Hypothalamus (tissue), 51 donors: ENCODE results near the gene GTF2IRD1.
A peak's percentile ranks its signal among the peaks of the same experiment; 100 is the strongest.
"Not testable (repeated sequence)": the region's sequence is repeated elsewhere in the genome, so short reads cannot be mapped to it uniquely, and the experiment has no call there.

Experiments
- DNase-seq, 51 donors: peaks; one replicate each; lab custom pipeline; 2025; lab: John Stamatoyannopoulos, UW

GTF2IRD1 gene

DNA sequence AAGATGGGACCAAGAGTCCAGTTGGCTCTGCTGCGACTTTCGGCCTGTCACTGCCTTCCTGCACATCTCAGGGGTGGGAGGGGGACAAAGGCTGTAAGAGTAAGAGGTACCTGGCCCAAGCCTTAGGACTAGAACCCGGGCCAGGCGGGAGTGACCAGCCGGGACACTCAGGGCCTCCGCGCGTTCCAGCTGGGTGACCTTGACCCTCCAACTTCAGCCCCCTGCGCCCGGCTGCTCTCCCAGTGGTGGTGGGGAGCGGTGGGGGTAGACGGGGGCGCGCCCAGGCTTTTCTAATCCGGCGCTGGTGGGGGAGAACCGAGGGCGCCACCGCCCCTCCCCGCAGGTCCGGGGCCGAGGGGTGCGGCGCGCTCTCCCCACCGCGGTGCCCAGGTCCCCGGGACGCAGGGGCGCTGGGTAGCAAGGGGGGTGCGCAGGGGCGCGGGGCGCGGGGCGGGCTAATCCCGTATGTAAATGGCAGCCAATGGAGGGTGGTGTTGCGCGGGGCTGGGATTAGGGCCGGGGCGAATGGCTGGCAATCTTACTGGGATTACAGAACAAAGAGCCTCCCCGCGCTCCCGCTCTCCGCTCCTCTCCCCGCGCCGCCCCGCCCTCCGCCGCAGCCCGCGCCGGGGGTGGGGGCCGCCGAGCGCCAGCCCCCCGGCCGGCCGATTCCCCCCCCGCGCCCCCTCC is at the start of gene GTF2IRD1:
Gene GTF2IRD1 (plus strand): TSS at position 585 of the 690 bp plus-strand sequence. CDS start 54,175 bp downstream, outside the sequence.
- DNase-seq: peak in 40 of 51 donors; percentile 24 to 81 (median 60)

- no peak for DNase-seq
Measured at GRCh38 chr7:74404388-74404700, 49.4 kb upstream of the GTF2IRD1 start.

DNA sequence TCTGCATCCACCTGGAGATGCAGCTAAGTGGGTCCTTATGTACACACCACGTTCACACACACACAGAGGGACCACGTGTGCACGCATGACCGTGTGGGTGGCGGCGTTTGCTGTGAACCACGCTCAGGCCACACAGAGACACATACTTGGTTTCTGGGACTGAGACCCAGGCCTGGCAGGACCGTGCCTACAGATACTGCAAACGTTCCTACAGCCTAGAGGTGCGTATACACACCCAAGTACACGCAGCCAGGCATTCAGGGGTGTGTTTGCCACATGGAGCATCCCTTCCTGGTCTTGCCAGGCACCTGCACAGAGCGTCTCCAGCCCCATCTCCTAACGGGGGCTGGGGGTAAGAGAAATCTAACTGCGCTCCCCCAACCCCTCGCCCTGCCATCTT is 49.0 kb upstream of the GTF2IRD1 start:
- DNase-seq: no peak

- DNase-seq: peak in 2 of 51 donors; percentile 5 to 10
Measured at GRCh38 chr7:74405191-74405898, 48.4 kb upstream of the GTF2IRD1 start.

DNA sequence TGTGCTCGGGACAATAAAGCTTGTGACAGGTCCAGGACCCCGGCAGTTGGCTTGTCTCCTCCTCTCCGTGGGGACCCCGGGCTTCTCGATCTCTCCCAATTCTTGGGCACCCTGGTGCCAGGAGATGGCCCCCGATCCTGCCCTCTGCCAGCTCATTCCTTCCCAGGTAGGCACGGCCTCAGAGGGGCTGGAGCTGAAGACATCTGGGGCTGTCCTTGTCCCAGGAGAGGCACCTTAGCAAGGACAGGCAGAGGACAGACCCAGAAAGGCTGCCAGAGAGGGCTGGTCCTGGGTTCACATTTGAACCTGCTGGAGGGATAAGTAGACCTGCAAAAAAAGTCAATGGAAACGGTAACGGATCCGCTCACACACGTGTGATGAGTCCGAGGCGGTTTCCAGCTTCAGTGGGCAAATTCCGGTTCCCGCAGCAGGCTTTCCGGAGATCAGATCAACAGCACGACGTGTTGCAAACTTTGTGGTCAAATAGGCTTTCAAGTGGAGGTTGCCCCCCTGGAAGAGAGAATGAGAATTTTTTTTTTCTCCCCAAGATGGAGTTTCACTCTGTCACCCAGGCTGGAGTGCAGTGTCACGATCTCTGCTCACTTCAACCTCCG is 47.7 kb upstream of the GTF2IRD1 start:
- no peak for DNase-seq

DNA sequence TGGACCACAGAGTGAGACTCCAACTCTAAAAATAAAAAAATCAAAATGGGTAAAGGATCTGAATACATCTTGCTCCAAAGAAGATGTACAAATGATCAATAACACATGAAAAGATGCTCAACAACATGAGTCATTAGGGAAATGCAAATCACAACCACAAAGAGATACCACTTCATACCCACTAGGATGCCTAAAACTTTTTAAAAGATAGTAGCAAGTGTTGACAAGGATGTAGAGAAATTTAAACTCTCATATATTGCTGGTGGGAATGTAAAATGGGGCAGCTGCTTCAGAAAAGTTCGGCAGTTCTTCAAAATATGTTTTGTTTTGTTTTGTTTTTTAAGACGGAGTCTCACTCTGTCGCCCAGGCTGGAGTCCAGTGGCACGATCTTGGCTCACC is 45.7 kb upstream of the GTF2IRD1 start:
- DNase-seq: no peak

GRCh38 chr7:74409571-74409970 is 44.1 kb upstream of the GTF2IRD1 start:
- DNase-seq: no peak

DNA sequence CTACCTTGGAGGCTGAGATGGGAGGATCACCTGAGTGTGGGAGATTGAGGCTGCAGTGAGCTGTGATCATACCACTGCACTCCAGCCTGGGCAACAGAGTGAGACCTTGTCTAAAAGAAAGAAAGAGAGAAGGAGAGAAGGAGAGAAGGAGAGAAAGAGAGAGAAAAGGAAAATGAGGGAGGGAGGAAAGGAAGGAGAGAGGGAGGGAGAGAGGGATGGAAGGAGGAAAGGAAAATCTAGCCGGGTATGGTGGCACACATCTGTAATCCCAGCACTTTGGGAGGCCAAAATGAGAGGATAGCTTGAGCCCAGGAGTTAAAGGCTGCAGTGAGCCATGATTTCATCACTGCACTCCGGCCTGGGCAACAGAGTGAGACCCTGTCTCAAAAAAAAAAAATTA is 42.9 kb upstream of the GTF2IRD1 start:
- no peak for DNase-seq

- DNase-seq: not testable (repeated sequence)
Measured at GRCh38 chr7:74411571-74411970, 42.1 kb upstream of the GTF2IRD1 start.

DNA sequence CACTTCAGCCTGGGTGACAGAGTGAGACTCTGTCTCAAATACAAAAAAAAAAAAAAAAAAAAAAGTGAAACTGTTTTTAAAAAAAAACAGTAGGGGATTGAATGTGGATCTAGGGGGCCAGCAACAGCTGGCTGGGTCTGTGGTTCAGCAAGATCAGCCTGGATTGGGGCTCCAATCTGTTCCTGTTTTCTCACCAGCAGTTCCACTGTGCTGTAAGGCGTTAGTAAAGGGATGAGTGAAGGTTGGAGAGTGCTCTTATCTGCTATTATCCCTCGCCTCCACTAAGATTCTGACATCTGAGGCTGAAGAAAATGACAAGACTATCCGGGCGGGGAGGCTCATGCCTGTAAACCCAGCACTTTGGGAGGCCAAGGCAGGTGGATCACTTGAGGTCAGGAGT is 41.6 kb upstream of the GTF2IRD1 start:
- DNase-seq: no peak

- DNase-seq: no peak
Measured at GRCh38 chr7:74412603-74413002, 41.1 kb upstream of the GTF2IRD1 start.

- not testable (repeated sequence) for DNase-seq
Measured at GRCh38 chr7:74414595-74415333, 38.9 kb upstream of the GTF2IRD1 start.

DNA sequence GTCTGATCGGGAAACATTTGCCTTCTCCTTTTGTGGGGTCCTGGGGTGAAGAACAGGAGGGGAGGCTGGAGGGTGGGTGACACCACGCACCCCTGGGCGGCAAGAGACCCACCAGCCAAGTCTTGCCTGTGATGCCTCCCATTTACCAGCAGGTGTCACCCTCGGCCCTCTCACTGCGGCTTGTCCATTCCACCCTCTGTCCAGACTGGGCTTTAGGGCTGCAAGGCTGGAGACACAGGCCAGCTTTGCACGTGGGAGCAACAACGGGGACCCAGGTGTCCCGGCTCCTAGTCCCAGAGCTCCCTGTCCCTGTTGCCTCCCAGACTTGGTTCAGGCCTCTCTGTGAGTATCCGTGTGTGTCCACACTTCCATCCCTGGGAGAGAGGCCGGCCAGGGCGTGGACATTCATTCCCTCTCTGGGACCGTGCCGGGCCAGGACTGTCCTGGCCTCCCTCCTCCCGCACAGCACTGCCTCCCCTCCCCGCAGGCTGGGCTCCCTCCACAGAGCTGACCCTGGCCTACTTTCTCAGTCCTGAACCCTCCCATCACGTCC is 36.2 kb upstream of the GTF2IRD1 start:
- DNase-seq: peak in 47 of 51 donors; percentile 12 to 76 (median 50)

DNA sequence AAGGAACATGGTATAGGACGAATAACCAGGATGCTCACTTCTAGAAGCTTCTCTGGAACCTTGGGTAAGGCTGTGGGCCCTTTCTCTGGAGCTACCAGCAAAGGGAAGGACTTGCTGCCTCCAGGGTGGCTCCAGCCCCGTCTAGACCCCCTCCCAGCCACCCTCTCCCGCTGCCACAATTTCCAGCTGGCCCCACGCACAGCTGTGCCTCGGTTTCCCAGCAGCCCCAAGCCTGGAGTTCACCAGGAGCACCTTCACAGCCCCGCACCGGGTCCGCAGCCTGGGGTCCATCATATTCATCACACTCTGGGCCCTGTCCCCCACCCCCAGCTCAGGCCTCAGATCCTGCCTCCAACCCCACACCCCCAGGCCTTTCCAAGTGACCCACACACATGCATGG is 35.6 kb upstream of the GTF2IRD1 start:
- DNase-seq: no peak

- no peak for DNase-seq
Measured at GRCh38 chr7:74418538-74418937, 35.2 kb upstream of the GTF2IRD1 start.

- not testable (repeated sequence) for DNase-seq
Measured at GRCh38 chr7:74419232-74419631, 34.5 kb upstream of the GTF2IRD1 start.

GRCh38 chr7:74420006-74420405 is 33.7 kb upstream of the GTF2IRD1 start:
- no peak for DNase-seq

DNA sequence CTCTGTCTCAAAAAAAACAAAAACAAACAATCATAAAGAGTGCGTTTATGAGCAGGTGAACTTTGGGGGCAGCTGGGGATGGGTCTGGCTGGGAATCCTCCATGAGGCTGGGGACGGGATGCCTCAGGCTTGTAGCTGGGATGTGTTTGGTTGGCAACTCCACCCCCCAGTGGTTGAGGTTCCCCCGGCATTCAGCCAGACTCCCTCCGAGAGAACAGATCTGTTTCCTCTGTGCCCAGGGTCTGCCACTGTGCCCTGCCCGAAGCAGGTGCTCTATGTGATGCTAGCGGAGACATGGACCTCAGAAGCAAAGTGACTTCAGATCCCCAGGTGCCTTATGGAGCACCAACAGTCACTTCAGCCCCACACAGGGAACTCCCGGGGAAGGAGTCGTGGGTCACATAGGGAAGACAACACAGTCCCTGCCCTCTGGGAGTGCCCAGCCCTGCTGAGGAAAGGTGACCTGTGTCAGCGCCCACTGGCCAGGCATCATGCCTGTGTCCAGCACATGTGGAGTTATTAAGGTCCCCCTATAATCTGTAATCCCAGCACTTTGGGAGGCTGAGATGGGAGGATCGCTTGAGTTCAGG is 29.3 kb upstream of the GTF2IRD1 start:
- DNase-seq: no peak

DNA sequence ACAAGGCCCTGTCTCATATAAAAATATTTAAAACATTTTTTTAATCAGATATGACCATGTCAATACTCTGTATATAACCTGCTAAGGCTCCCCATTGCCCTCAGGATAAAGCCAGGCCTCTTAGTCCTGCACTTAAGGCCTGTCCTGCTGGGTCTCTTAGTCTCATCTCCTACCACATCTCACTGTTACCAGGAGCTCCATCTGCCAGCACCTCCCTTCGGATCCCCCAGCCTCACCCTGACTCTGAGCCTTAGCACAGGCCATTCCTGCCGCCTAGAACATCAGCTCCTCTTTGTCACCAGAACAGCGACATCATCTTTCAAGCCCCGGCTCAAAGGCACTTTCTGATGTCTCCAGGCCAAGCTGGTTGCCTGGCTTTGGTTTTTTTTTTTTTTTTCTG is 25.7 kb upstream of the GTF2IRD1 start:
- DNase-seq: no peak

DNA sequence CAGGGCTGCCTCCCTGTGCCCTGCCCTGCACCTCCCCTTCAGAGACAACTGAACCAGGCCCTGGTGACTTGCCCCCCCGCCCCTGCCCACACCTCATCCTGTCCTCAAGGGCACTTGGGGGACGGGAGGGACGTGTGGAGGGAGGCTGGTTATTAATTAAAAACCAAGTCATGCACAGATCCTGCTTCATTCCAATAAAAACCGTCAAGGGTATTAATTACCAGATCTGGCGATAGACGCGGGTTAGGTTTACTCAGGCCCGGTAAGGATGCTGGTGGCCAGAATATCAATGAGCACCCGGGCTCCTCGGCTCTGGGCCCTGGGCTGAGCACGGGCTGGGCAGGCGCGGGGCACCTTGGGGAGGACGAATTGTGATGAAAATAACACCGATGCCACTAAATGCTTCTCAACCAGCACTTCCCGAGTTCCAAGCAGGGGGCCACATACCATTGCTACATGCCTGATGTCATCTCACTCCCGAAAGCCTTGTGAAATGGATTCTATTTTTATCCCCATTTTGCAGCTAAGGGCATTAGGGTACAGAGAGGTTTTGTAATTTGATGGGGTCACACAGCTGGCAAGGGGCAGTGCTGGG is 24.5 kb upstream of the GTF2IRD1 start:
- peak in 3 of 51 donors; percentile 11 to 37 (median 28) for DNase-seq
